ENCODE measurements around the gene KCNIP1. TPM values are rescaled to one million over a fixed set of nuclear protein-coding genes. Genes with fewer than 3 reads are reported as not detected.

KCNIP1 gene
- total and polyA plus RNA-seq, 10 of the 15 experiments (the other 5 are each of a cell fraction or from before 2014, with no cell fraction given) = not detected

DNA sequence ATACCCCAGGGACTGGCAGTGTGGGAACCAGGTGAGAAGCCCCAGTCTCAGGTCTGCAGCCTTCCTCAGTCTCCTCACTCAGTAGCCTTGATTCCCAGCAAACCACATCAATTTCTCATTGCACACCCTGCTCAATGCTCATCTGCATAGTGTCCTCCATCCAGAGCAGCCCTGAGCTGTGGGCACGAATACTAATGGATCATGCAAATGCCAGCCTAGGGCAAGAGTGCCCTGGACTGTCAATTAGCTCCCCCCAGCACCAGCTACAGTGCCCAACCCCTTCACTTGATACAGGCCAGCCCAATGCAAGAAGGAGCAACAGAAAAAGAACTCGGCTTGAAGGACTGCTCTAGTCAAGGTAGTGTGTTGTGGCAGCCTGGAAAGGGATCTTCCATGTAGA lies 9.8 kb upstream of the KCNIP1 start:
- RAD21 ChIA-PET (ENCODE audit: unreplicated experiment) = no interaction called here

More for the DNA sequence above, 9.8 kb upstream of the KCNIP1 start:
- Histone ChIP-seq H2AFZ (ENCODE audit: control insufficient read depth, low read depth, low read length) (no peak overlapping the region), H3K9me3 (replicated peaks; ENCODE audit: control insufficient read depth, insufficient read depth, low read length) (no peaks in the 10 kb centered on the region), H3K36me3 (ENCODE audit: control insufficient read depth in 2 of 2, insufficient read depth in 2 of 2, low read length in 1 of 2) (no peaks in the 10 kb centered on the region), H3K4me2 (ENCODE audit: control insufficient read depth, insufficient read depth) (no peak overlapping the region), H3K9ac (ENCODE audit: control insufficient read depth, insufficient read depth, low read length) (no peak overlapping the region), H3K79me2 (ENCODE audit: control insufficient read depth, insufficient read depth, low read length) (no peaks in the 10 kb centered on the region), H4K20me1 (ENCODE audit: control insufficient read depth, insufficient read depth) (no peaks in the 10 kb centered on the region), H3K4me3 (no peak overlapping the region), H3K27ac (ENCODE audit: control insufficient read depth, insufficient read depth) (no peak overlapping the region), H3K27me3 (replicated peaks in 1 of 2; ENCODE audit: control insufficient read depth in 2 of 2, insufficient read depth in 2 of 2, low read length in 1 of 2) (peaks cover 5 to 7% of the 10 kb centered on the region in 2 experiments; a peak in 3 of 4 replicates), H3K4me1 (ENCODE audit: control insufficient read depth, insufficient read depth, low read length) (no peaks in the 10 kb centered on the region)
- DNase-seq (ENCODE audit: low read depth, low spot score) = no peak
- BruUV-seq (replicated peaks) = no TSS peak
- POLR2A ChIA-PET = no interaction called here
- no peak for ATAC-seq
- intact Hi-C loops (cut with micrococcal nuclease; ENCODE audit: unreplicated experiment) = no loop called here
- no peak for FAIRE-seq
- 6% methylated on average over 2 of the region's 2 CpGs for WGBS (ENCODE audit: insufficient coverage, insufficient replicate concordance, low lambda C conversion rate, missing lambda C conversion rate)
- in situ Hi-C loops (cut with MboI) = no loop called here
- CTCF ChIA-PET = no interaction called here
- SMC1A ChIA-PET (ENCODE audit: uncharacterized antibody, unreplicated experiment) = no interaction called here
- TF ChIP-seq IKZF2 (IDR thresholded peaks at IDR 0.05) = no peak
- no peak for TF ChIP-seq GATAD2B (conservative IDR thresholded peaks at IDR 0.05; ENCODE audit: low read depth)
- TF ChIP-seq TARDBP (IDR thresholded peaks at IDR 0.05; ENCODE audit: borderline replicate concordance) = no peak
- no peak for TF ChIP-seq SRF (IDR thresholded peaks at IDR 0.05; ENCODE audit: low read depth in 2 of 2, low read length in 2 of 2)
- no peak for TF ChIP-seq NFYA (IDR thresholded peaks at IDR 0.05; ENCODE audit: borderline replicate concordance, low read depth, low read length)
- TF ChIP-seq, protein P1, sequence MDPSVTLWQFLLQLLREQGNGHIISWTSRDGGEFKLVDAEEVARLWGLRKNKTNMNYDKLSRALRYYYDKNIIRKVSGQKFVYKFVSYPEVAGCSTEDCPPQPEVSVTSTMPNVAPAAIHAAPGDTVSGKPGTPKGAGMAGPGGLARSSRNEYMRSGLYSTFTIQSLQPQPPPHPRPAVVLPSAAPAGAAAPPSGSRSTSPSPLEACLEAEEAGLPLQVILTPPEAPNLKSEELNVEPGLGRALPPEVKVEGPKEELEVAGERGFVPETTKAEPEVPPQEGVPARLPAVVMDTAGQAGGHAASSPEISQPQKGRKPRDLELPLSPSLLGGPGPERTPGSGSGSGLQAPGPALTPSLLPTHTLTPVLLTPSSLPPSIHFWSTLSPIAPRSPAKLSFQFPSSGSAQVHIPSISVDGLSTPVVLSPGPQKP (IDR thresholded peaks at IDR 0.05; ENCODE audit: low read depth, low read length) = no peak
- TF ChIP-seq MEF2A (IDR thresholded peaks at IDR 0.05; ENCODE audit: insufficient read depth, low read depth, low read length) = no peak
- TF ChIP-seq, protein P2, sequence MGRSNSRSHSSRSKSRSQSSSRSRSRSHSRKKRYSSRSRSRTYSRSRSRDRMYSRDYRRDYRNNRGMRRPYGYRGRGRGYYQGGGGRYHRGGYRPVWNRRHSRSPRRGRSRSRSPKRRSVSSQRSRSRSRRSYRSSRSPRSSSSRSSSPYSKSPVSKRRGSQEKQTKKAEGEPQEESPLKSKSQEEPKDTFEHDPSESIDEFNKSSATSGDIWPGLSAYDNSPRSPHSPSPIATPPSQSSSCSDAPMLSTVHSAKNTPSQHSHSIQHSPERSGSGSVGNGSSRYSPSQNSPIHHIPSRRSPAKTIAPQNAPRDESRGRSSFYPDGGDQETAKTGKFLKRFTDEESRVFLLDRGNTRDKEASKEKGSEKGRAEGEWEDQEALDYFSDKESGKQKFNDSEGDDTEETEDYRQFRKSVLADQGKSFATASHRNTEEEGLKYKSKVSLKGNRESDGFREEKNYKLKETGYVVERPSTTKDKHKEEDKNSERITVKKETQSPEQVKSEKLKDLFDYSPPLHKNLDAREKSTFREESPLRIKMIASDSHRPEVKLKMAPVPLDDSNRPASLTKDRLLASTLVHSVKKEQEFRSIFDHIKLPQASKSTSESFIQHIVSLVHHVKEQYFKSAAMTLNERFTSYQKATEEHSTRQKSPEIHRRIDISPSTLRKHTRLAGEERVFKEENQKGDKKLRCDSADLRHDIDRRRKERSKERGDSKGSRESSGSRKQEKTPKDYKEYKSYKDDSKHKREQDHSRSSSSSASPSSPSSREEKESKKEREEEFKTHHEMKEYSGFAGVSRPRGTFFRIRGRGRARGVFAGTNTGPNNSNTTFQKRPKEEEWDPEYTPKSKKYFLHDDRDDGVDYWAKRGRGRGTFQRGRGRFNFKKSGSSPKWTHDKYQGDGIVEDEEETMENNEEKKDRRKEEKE (IDR thresholded peaks at IDR 0.05) = no peak
- TF ChIP-seq, protein P3, sequence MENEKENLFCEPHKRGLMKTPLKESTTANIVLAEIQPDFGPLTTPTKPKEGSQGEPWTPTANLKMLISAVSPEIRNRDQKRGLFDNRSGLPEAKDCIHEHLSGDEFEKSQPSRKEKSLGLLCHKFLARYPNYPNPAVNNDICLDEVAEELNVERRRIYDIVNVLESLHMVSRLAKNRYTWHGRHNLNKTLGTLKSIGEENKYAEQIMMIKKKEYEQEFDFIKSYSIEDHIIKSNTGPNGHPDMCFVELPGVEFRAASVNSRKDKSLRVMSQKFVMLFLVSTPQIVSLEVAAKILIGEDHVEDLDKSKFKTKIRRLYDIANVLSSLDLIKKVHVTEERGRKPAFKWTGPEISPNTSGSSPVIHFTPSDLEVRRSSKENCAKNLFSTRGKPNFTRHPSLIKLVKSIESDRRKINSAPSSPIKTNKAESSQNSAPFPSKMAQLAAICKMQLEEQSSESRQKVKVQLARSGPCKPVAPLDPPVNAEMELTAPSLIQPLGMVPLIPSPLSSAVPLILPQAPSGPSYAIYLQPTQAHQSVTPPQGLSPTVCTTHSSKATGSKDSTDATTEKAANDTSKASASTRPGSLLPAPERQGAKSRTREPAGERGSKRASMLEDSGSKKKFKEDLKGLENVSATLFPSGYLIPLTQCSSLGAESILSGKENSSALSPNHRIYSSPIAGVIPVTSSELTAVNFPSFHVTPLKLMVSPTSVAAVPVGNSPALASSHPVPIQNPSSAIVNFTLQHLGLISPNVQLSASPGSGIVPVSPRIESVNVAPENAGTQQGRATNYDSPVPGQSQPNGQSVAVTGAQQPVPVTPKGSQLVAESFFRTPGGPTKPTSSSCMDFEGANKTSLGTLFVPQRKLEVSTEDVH (IDR thresholded peaks at IDR 0.05; ENCODE audit: low read depth, partially characterized antibody) = no peak

All from GM12878 (cell line).